Tibial nerve (tissue), 4 donors: ENCODE results near the gene SH3BP2.

Experiments
- CTCF ChIP-seq, 5 experiments: fragments of 200-600 bp in 3 of 5; fragments of 450-650 bp in 2 of 5; sonication (generic) in 3 of 5; IDR thresholded peaks; one replicate each; pipeline ENCODE4 v1.5.1; 2016 to 2019; ENCODE audit warnings: antibody characterized with exemption in 5 of 5, mild to moderate bottlenecking in 3 of 5, moderate library complexity in 2 of 5
- EP300 ChIP-seq, 2 donors: sonication (generic); formaldehyde crosslinking; IDR thresholded peaks; one replicate each; pipeline ENCODE4 v1.6.1; 2017; ENCODE audit warnings: antibody characterized with exemption in 2 of 2, mild to moderate bottlenecking in 1 of 2
- POLR2A ChIP-seq, 2 donors: fragments of 450-650 bp; IDR thresholded peaks; one replicate each; pipeline ENCODE4 v1.6.1; 2017; ENCODE audit warnings: antibody characterized with exemption in 2 of 2, mild to moderate bottlenecking in 2 of 2, moderate library complexity in 2 of 2

DNA sequence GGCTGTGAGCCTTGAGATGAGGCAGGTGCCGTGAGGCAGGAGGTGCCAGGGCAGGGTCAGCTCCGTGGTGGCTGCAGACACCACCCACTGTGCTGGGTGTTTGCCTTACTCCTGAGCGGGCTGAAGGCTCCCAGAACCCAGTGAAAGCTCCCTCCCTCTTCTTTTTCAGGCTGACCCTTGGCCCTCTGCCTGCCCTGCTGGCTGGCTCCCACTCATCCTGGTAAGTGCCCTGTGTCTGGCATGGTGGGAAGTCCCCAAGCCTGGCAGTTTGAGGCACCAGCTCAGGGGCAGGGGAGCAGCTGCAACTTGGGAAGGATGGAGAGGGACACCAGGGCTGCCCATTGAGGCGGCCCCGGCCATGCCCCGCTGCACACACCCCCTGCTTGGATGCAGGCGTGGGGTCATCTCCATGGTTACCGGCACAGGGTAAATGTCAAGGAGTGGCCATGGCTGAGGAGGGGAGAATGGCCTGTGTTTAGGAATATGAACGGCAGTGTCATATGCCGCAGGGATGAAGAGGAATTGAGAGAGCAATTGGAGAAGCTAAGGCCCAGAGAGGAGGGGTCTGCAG, 16.8 kb downstream of the SH3BP2 start:
- TF ChIP-seq CTCF (IDR thresholded peaks at IDR 0.05) (no peak), POLR2A (IDR thresholded peaks at IDR 0.05) (no peak), EP300 (IDR thresholded peaks at IDR 0.05) (peak in 1 of 2 donors; percentile 49)
